ENCODE results near the gene PDGFD.

Gene PDGFD

GRCh38 chr11:104005234-104005855 is 158.6 kb downstream of the PDGFD start:
- H4K20me1 ChIP-seq (ENCODE audit: insufficient read depth): no peaks in the 10 kb centered on the region
- no peak overlapping the region for H2AFZ ChIP-seq (ENCODE audit: low read depth)
- no peaks in the 10 kb centered on the region for H3K4me1 ChIP-seq (ENCODE audit: low read depth, poor library complexity, severe bottlenecking)
- no peak overlapping the region for H3K4me2 ChIP-seq
- no peak for TF ChIP-seq CTCF (conservative IDR thresholded peaks at IDR 0.05; ENCODE audit: low read depth, low read length)
- no peak overlapping the region for H3K27ac ChIP-seq
- no peak overlapping the region for H3K9ac ChIP-seq
- no peaks in the 10 kb centered on the region for H3K36me3 ChIP-seq (ENCODE audit: insufficient read depth)
- H3K79me2 ChIP-seq (ENCODE audit: insufficient read depth, low read depth): no peaks in the 10 kb centered on the region
- no peaks in the 10 kb centered on the region for H3K27me3 ChIP-seq (ENCODE audit: insufficient read depth, low read depth)
- no peak overlapping the region for H3K4me3 ChIP-seq (IDR thresholded peaks at IDR 0.05; ENCODE audit: insufficient read depth, low read depth, low read length)

- Histone ChIP-seq H3K4me2 (no peak overlapping the region), H3K4me1 (ENCODE audit: low read depth, poor library complexity, severe bottlenecking) (no peaks in the 10 kb centered on the region), H2AFZ (ENCODE audit: low read depth) (no peak overlapping the region), H3K27me3 (ENCODE audit: insufficient read depth, low read depth) (no peaks in the 10 kb centered on the region), H3K9ac (no peak overlapping the region), H3K36me3 (ENCODE audit: insufficient read depth) (no peaks in the 10 kb centered on the region), H3K4me3 (IDR thresholded peaks at IDR 0.05; ENCODE audit: insufficient read depth, low read depth, low read length) (no peak overlapping the region), H3K27ac (no peak overlapping the region), H3K79me2 (ENCODE audit: insufficient read depth, low read depth) (no peaks in the 10 kb centered on the region), H4K20me1 (ENCODE audit: insufficient read depth) (no peaks in the 10 kb centered on the region)
- TF ChIP-seq CTCF (conservative IDR thresholded peaks at IDR 0.05; ENCODE audit: low read depth, low read length): no peak
Measured at GRCh38 chr11:104003491-104003890, 160.5 kb downstream of the PDGFD start.

GRCh38 chr11:104001561-104002056 is 162.3 kb downstream of the PDGFD start:
- Histone ChIP-seq H3K4me1 (ENCODE audit: low read depth, poor library complexity, severe bottlenecking) (no peaks in the 10 kb centered on the region), H3K79me2 (ENCODE audit: insufficient read depth, low read depth) (no peaks in the 10 kb centered on the region), H3K27ac (no peak overlapping the region), H3K9ac (no peak overlapping the region), H3K4me3 (IDR thresholded peaks at IDR 0.05; ENCODE audit: insufficient read depth, low read depth, low read length) (no peak overlapping the region), H4K20me1 (ENCODE audit: insufficient read depth) (no peaks in the 10 kb centered on the region), H3K27me3 (ENCODE audit: insufficient read depth, low read depth) (no peaks in the 10 kb centered on the region), H3K4me2 (no peak overlapping the region), H3K36me3 (ENCODE audit: insufficient read depth) (no peaks in the 10 kb centered on the region), H2AFZ (ENCODE audit: low read depth) (no peak overlapping the region)
- TF ChIP-seq CTCF (conservative IDR thresholded peaks at IDR 0.05; ENCODE audit: low read depth, low read length): no peak

- Histone ChIP-seq H3K4me1 (ENCODE audit: low read depth, poor library complexity, severe bottlenecking) (no peaks in the 10 kb centered on the region), H2AFZ (ENCODE audit: low read depth) (no peak overlapping the region), H3K9ac (no peak overlapping the region), H3K36me3 (ENCODE audit: insufficient read depth) (no peaks in the 10 kb centered on the region), H3K79me2 (ENCODE audit: insufficient read depth, low read depth) (no peaks in the 10 kb centered on the region), H4K20me1 (ENCODE audit: insufficient read depth) (no peaks in the 10 kb centered on the region), H3K4me3 (IDR thresholded peaks at IDR 0.05; ENCODE audit: insufficient read depth, low read depth, low read length) (no peak overlapping the region), H3K27ac (no peak overlapping the region), H3K27me3 (ENCODE audit: insufficient read depth, low read depth) (no peaks in the 10 kb centered on the region), H3K4me2 (no peak overlapping the region)
- TF ChIP-seq CTCF (conservative IDR thresholded peaks at IDR 0.05; ENCODE audit: low read depth, low read length): no peak
Measured at GRCh38 chr11:104000798-104001197, 163.1 kb downstream of the PDGFD start.
